Esophagus squamous epithelium (tissue), 5 donors: ENCODE measurements around the gene CECR2. TPM values are rescaled to one million over a fixed set of nuclear protein-coding genes. Genes with fewer than 3 reads are reported as not detected.

ENCODE experiments used
- DNase-seq: peaks from one replicate; lab custom pipeline; 2025; lab: John Stamatoyannopoulos, UW
- H3K27ac ChIP-seq, 4 donors: fragments of 200-600 bp; sonication (generic); one replicate each; pipeline ENCODE4 v1.5.1; 2016 to 2019; ENCODE audit warnings: mild to moderate bottlenecking in 1 of 4
- H3K27me3 ChIP-seq, 4 donors: fragments of 200-600 bp; sonication (generic); 1 replicate in 3 of 4; 2 replicates in 1 of 4; pipeline versions ENCODE4 v1.5.1 to v1.6.0; 2017 to 2021; ENCODE audit warnings: antibody characterized with exemption in 1 of 4
- H3K36me3 ChIP-seq, 3 donors: fragments of 200-600 bp; sonication (generic); one replicate each; pipeline ENCODE4 v1.5.1; 2016 to 2019
- H3K4me1 ChIP-seq, 3 donors: fragments of 200-600 bp; sonication (generic); one replicate each; pipeline ENCODE4 v1.5.1; 2017 to 2019
- H3K4me3 ChIP-seq, 4 donors: fragments of 200-600 bp; sonication (generic); 1 replicate in 3 of 4; 2 replicates in 1 of 4; pipeline ENCODE4 v1.5.1; 2016 to 2019; ENCODE audit warnings: mild to moderate bottlenecking in 2 of 4, moderate library complexity in 1 of 4
- H3K9me3 ChIP-seq, 3 donors: fragments of 200-600 bp; sonication (generic); one replicate each; pipeline ENCODE4 v1.5.1; 2016 to 2019
- POLR2A ChIP-seq, 4 donors: fragments of 450-650 bp; IDR thresholded peaks; one replicate each; pipeline ENCODE4 v1.6.1; 2017; ENCODE audit warnings: antibody characterized with exemption in 4 of 4, mild to moderate bottlenecking in 4 of 4, moderate library complexity in 3 of 4
- WGBS, 2 donors: methylation state at CpG; one replicate each; pipeline ENCODE4 v1.1.5; 2018; 5-methylcytosine and 5-hydroxymethylcytosine counted together
- intact Hi-C: fragments of 100-400 bp; cut with DNase I; formaldehyde crosslinking; loops from one replicate; pipeline ENCODE4 v1.15.0; 2022
- total RNA-seq, 4 donors: library from RNA; depleted of rRNA; stranded (reverse); fragments of >200 nt; gene quantifications; one replicate each; pipeline ENCODE4 v1.1.0, GENCODE V29; 2016
- TF ChIP-seq, protein P1 (sequence below), 6 experiments: fragments of 450-650 bp in 4 of 6; fragments of 200-600 bp in 2 of 6; sonication (generic) in 2 of 6; IDR thresholded peaks; one replicate each; pipeline ENCODE4 v1.5.1; 2016 to 2019; ENCODE audit warnings: antibody characterized with exemption in 6 of 6, mild to moderate bottlenecking in 4 of 6, moderate library complexity in 4 of 6
- donor health status: DM: yes; HTN: yes; CAD: no.

CECR2 gene
- total RNA-seq, result under 1 TPM; 0.13 to 0.57 (median 0.26) TPM

GRCh38 chr22:17369439-17370025 lies at the start of gene CECR2:
Gene CECR2, plus strand, starts transcription at chr22:17369460. Its CDS starts 324 bp downstream, at chr22:17369784.
- peaks cover 13 to 98% (median 20%) of the 10 kb centered on the region in 4 donors for H3K27me3 ChIP-seq
- TF ChIP-seq, protein P1, sequence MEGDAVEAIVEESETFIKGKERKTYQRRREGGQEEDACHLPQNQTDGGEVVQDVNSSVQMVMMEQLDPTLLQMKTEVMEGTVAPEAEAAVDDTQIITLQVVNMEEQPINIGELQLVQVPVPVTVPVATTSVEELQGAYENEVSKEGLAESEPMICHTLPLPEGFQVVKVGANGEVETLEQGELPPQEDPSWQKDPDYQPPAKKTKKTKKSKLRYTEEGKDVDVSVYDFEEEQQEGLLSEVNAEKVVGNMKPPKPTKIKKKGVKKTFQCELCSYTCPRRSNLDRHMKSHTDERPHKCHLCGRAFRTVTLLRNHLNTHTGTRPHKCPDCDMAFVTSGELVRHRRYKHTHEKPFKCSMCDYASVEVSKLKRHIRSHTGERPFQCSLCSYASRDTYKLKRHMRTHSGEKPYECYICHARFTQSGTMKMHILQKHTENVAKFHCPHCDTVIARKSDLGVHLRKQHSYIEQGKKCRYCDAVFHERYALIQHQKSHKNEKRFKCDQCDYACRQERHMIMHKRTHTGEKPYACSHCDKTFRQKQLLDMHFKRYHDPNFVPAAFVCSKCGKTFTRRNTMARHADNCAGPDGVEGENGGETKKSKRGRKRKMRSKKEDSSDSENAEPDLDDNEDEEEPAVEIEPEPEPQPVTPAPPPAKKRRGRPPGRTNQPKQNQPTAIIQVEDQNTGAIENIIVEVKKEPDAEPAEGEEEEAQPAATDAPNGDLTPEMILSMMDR (IDR thresholded peaks at IDR 0.05), result no peak
- no peak for TF ChIP-seq POLR2A (IDR thresholded peaks at IDR 0.05)
- H3K4me1 ChIP-seq, result peaks cover 10 to 28% (median 15%) of the 10 kb centered on the region in 3 donors
- H3K36me3 ChIP-seq, result no peaks in the 10 kb centered on the region
- H3K9me3 ChIP-seq, result no peaks in the 10 kb centered on the region
- no peak for DNase-seq
- no CpG with 5 or more reads among the region's 92 CpGs for WGBS, 2 donors
- intact Hi-C loops, result no loop called here
- H3K4me3 ChIP-seq, result peak within 1 kb of the TSS; percentile 36 to 62 (median 50)
- H3K27ac ChIP-seq, result peak within 1 kb of the TSS in 2 of 4 donors; percentile 48 to 50

DNA sequence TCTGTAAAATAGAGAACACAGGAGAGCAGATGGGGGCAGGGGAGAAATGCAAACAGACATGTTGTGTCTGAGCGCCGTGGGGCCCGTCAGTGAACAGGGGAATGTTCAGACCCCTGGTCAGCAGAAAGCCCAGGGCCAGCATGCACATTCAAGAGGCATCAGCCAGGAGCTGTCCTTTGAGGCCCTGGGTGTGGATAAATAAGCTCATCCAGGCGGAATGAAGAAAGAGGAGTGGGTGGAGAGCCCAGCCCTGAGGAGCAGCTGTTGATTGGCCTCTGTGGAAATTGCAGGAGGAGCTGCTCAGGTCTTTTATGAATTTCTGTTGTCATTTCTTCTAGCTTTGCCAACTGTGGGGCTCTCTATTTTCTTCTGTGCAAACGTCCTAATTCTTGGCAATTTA lies 49.7 kb upstream of the CECR2 start:
- no peaks in the 10 kb centered on the region for H3K36me3 ChIP-seq
- intact Hi-C loops, result no loop called here
- TF ChIP-seq POLR2A (IDR thresholded peaks at IDR 0.05), result no peak
- TF ChIP-seq, protein P1 (IDR thresholded peaks at IDR 0.05), result no peak
- 19 to 42% methylated on average over 5 of the region's 5 CpGs for WGBS, 2 donors
- H3K27me3 ChIP-seq, result peaks cover 0 to 6% (median 0%) of the 10 kb centered on the region in 4 donors
- no peak overlapping the region for H3K4me3 ChIP-seq
- H3K27ac ChIP-seq, result no peak overlapping the region
- no peaks in the 10 kb centered on the region for H3K4me1 ChIP-seq
- no peaks in the 10 kb centered on the region for H3K9me3 ChIP-seq
- DNase-seq, result no peak

- Histone ChIP-seq H3K27me3 (no peaks in the 10 kb centered on the region), H3K4me3 (no peak overlapping the region), H3K36me3 (no peaks in the 10 kb centered on the region), H3K9me3 (no peaks in the 10 kb centered on the region), H3K27ac (no peak overlapping the region), H3K4me1 (no peaks in the 10 kb centered on the region)
- intact Hi-C loops, result no loop called here
- TF ChIP-seq, protein P1 (IDR thresholded peaks at IDR 0.05), result no peak
- no peak for TF ChIP-seq POLR2A (IDR thresholded peaks at IDR 0.05)
- WGBS, 2 donors, result 44 to 48% methylated on average over 4 of the region's 4 CpGs
- DNase-seq, result no peak
Measured at GRCh38 chr22:17322511-17322910, 46.7 kb upstream of the CECR2 start.

GRCh38 chr22:17331690-17332089 lies 37.6 kb upstream of the CECR2 start:
- no peaks in the 10 kb centered on the region for H3K9me3 ChIP-seq
- H3K4me1 ChIP-seq, result peaks cover 0 to 8% (median 0%) of the 10 kb centered on the region in 3 donors
- peaks cover 0 to 8% (median 0%) of the 10 kb centered on the region in 4 donors for H3K27me3 ChIP-seq
- intact Hi-C loops, result no loop called here
- no peak for DNase-seq
- H3K36me3 ChIP-seq, result no peaks in the 10 kb centered on the region
- TF ChIP-seq POLR2A (IDR thresholded peaks at IDR 0.05), result no peak
- no peak overlapping the region for H3K27ac ChIP-seq
- H3K4me3 ChIP-seq, result no peak overlapping the region
- WGBS, 2 donors, result 79 to 85% methylated on average over 9 of the region's 9 CpGs

GRCh38 chr22:17332109-17332800 lies 37.0 kb upstream of the CECR2 start:
- peaks cover 0 to 9% (median 0%) of the 10 kb centered on the region in 4 donors for H3K27me3 ChIP-seq
- no peak for DNase-seq
- TF ChIP-seq, protein P1 (IDR thresholded peaks at IDR 0.05), result no peak
- no peak for TF ChIP-seq POLR2A (IDR thresholded peaks at IDR 0.05)
- 75 to 79% methylated on average over 12 to 16 of the region's 16 CpGs for WGBS, 2 donors
- H3K27ac ChIP-seq, result no peak overlapping the region
- no peak overlapping the region for H3K4me3 ChIP-seq
- intact Hi-C loops, result no loop called here
- H3K36me3 ChIP-seq, result no peaks in the 10 kb centered on the region
- H3K9me3 ChIP-seq, result no peaks in the 10 kb centered on the region
- peaks cover 0 to 8% (median 0%) of the 10 kb centered on the region in 3 donors for H3K4me1 ChIP-seq
